Ureter (tissue), 1 donor: ENCODE data around the gene MAML3. TPM values are rescaled to one million over a fixed set of nuclear protein-coding genes. Genes with fewer than 3 reads are reported as not detected.

Experiments
- DNase-seq: peaks from one replicate; pipeline ENCODE4 v3.0.0-alpha.2; 2020; ENCODE audit warnings: low spot score
- total RNA-seq: library from RNA; stranded (reverse); gene quantifications from one replicate; pipeline ENCODE4 v1.2.4, GENCODE V29; 2023
- donor health status: DM: yes; HTN: yes; CAD: no.

Gene MAML3
- total RNA-seq, 1 donor from 2014 or later: 23.4 TPM

DNA sequence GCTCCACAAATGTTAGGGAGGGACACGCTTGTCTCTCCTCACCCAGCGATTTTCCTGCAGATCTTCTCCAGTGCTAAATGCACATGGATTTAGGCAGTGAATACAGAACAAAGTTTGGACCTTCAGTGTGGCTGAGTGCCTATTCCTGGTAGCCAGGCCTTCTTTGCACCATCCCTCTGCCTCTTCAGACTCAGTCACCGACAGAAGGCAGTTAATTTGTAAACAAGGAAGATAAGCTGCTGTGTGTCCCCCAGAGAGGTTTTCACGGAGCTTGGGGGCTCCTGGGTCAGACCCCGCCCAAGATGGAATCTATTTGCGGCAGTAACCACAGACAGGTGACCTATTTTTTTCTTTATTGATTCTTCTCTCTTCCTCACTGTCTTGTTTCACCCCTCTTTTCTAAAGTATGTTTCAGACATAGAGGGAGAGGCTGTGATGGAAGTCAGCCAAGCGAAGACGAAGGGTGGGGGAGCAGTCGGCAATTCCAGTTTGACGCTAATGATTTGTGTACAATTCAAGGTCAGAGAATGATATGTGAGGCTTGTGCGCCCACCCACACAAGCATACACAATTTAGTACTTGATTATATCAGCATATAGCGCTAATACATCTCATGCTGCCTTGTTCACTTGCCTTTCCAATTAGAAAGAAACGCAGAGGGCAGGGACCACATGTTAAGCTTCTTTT lies 287.6 kb downstream of the MAML3 start:
- no peak for DNase-seq

- no peak for DNase-seq
Observed at GRCh38 chr4:139865537-139865936, 288.4 kb downstream of the MAML3 start.

DNA sequence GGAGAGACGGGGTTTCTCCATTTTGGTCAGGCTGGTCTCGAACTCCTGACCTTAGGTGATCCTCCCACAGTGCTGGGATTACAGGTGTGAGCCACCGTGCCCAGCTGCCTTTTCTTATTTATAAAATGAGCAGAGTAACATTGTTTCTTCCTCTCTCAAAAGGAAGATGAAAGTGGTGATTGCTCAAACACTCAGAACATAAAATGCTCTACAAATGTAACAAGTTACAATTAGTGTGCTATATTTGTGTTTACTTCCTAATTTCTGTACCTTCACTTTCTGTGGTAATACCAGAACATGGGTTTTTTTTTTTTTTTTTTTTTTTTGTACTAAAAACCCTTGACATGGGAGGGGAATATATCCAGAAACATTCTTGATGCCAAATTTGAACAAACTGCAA lies 290.5 kb downstream of the MAML3 start:
- no peak for DNase-seq

- no peak for DNase-seq
Observed at GRCh38 chr4:139861471-139861870, 292.5 kb downstream of the MAML3 start.

DNA sequence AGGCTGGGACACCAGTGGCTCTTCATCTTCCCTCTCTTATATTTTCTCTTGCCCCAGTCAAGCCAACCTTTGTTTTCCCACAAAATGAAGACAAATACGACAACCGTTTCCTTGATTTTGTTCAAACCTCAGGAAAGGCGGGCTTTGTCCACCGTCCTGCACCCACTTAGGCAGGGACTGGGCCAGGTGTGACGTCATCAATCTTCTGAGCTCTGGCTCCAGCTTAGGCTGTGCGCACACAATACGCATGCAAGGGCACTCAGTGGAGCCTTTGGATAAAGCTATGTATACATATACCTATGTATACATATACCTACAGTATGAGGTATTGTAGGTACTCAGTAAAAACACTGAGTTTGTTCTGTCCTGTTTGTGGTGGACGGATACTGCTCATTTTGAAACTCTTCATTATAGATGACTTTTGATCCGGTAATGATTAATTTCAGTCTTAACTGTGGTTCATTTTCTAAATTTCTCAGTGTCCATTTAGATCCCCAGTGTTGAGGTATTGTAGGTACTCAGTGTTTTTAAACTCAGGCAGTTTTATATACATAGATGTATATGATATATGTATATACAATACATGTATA lies 293.5 kb downstream of the MAML3 start:
- no peak for DNase-seq

DNA sequence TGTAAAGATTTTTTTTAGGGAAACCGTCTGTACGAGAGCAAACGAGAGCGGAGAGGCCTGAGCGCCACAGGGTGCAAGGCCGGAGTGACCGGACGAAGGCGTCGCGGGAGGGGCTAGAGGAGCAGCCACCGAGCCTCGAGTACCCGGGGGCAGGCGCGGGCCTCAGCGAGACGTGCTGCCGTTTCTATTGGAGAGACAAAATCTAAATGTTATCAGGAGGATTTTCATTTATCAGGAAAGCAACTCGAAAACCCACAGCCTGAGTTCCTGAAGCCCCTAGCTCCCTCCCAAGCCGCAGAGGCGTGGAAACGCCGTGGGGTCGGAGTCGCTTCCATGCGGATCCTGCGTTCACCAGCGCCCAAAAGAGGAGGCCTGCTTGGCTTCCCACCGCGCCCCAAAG lies 294.1 kb downstream of the MAML3 start:
- DNase-seq: no peak

DNA sequence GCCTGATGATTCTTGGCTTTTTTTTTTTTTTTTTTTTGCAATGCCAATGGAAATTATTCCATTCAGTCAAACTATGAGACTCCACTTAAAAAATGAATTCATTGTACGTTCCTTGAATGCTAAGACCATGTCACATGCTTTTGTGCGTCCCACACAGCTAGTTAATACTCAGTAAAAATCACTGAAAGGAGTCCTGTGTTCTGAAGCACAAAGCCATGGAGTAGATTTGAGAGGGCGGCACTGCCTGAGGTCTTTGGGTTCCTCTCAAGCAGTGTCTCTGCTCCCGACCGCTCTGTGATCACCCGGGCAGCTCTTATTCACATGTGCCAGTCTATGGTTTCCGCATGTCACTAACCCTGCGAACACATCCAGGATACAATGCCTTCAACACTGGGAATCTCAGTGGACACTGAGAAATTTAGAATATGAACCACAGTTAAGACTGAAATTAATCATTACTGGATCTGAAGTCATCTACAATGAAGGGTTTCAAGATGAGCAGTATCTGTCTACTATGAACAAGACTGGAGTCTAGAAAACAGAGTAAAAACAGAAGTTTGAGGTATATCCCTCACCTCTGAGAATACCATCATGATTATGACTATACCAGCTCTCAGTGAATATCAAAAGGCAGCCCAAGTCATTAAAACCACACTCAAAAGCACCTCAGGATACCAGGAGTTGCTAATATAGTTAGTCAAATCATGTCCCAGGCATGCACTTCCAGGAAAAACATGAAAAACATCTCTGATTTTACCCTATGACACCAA lies 295.4 kb downstream of the MAML3 start:
- no peak for DNase-seq

GRCh38 chr4:139857977-139858376 lies 296.0 kb downstream of the MAML3 start:
- DNase-seq: no peak

GRCh38 chr4:139857021-139857420 lies 297.0 kb downstream of the MAML3 start:
- no peak for DNase-seq

DNA sequence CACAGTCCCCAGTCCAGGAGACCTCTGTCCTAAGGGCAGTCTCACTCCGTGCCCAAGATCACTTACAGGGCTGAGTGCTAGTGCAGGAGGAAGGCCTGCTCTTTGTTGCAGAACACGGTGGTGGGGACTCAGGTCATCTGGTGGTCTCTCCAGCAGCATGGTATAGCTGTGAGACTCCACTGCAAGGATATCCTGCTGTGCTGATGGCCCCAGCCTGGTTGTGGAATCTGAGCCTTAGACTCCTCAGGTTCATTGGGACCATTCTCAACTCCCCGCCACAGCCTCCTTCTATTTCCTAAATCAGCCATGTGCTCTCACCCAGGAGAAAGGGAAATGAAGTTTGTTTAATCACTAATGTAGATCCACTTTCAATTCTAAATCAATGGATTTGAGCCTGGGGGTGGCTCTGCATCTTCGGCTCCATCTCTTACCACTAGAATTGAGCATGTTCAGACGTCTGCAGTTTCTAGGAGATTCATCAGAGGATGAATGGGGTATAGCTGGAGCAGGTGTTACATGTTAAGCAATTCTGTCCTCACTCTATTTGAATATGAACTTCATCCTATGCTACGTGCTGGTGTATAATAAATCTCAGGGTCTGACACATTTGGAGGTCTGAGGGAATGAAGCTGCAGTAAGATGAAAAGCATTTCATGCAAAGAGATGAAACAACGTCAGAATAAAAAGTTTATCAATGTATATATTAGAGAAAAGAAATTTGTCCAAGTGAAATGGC lies 299.1 kb downstream of the MAML3 start:
- DNase-seq: no peak

DNA sequence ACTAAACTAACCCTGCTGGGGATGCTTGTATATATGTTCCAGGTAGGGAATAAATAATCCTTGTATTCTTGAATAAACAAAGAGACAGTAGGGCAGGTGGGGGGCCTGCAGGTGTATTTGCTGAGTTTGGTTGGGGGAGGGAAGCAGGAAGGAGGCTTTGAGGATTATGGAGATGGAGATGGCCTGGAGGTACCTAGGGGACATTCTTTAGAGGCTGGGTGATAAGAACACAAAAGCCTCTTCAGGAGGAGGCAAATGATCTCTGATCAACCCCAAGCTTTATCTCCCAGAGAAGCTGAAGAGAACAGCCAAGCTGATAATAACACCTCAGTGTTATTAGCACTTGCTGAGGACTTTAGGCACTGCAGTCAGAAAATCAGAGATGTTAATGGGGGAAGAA lies 300.7 kb downstream of the MAML3 start:
- DNase-seq: no peak

DNA sequence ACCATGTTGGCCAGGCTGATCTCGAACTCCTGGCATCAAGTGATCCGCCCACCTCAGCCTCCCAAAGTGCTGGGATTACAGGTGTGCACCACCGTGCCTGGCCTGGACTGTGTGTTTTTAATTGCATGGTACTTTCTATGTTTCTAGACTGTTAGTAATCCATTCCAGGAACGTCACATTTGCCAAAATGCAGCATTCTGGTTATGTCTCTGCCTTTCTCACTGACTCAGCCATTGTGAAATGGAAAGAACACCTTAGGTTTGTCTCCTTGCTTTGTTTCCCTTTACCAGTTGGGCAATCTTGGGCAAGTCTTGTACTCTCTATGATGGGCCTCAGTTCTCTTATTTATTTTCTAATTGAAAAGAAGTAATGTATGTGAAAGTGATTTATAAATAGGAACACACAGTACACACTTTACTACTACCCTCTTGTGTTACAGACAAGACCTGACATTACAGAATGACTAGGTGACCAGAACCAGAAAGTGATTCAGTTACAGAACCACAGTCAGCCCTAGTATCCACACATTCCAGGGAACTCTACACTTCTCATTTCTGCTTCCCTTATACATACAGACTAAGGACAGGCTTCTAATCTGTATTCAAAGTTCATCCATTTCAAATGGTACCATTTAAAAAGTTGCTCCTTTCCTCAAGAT lies 301.2 kb downstream of the MAML3 start:
- no peak for DNase-seq

DNA sequence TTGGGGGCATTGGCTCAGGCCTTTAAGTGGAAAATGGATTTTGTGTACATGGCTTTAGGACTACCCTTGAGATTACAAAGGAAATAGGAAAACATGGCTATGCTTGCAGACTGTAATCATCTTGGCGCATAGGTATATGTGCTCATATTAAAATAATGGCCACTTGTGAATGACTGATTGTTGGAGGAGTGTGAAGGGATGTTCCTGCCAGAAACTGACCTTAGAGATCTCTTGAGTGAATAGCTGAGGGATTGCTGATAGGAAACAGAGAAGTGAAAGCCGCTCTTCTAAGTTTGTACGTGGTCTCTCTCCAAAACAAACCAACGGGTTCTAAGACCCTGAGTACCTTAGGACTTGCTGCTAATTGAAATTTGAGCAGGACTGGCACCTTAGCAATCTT lies 302.3 kb downstream of the MAML3 start:
- no peak for DNase-seq

GRCh38 chr4:139851133-139851532 lies 302.9 kb downstream of the MAML3 start:
- DNase-seq: no peak

DNA sequence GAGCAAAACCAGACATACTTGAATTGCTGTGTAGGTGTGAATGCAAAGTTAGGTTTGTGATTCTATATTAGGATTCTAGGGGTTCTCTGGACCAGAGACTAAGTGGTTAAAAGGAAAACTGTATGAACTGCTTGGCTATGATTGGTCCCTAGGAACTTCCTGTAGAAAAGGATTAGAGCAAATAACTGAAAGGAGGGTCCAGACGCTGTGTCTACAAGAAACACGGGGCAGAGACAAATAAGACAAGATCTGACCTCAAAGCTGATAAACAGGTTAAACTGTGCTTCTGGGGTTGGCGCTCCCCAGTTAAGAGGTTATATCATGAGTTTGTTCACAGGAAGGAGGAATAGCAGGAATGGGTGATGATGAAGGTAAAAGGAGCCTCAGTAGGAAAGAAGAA lies 304.8 kb downstream of the MAML3 start:
- no peak for DNase-seq

DNA sequence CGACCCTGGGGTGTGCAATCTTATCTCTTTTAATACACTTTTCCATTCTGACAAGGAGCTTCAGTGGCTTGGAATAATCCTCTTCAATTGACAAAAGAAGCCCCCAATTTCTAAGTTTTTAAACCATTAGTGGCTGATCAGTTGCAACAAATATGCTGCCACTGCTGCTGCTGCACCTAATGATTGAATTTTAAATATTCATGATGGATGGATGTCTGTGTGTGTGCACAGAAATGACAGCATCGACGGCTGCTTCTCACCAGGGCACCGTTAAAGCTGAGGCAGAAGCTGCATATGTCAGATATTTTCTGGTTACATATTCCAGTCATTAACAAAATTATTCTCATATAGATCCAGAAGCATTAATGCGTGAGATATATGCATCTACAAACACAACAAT lies 306.0 kb downstream of the MAML3 start:
- DNase-seq: no peak

- DNase-seq: no peak
Observed at GRCh38 chr4:139847602-139848001, 306.4 kb downstream of the MAML3 start.

DNA sequence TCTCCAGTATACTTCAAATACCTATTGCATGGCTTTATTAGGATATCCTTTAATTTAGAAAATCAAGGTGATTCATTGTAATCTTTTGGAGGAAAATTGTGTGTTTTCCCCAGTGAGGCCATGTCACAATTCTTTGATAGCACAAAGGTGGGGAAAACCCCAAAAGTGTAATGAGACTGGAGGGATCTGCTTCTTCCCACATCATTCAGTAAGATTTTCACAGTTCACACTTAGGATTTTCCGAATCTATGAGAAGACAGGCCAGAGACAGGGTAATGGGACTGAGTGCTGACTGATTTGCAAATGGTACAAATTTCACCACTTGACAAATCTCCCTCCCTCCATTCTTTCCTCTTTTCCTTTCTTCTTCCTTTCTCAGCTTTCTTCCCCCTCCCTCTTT lies 307.2 kb downstream of the MAML3 start:
- DNase-seq: no peak

DNA sequence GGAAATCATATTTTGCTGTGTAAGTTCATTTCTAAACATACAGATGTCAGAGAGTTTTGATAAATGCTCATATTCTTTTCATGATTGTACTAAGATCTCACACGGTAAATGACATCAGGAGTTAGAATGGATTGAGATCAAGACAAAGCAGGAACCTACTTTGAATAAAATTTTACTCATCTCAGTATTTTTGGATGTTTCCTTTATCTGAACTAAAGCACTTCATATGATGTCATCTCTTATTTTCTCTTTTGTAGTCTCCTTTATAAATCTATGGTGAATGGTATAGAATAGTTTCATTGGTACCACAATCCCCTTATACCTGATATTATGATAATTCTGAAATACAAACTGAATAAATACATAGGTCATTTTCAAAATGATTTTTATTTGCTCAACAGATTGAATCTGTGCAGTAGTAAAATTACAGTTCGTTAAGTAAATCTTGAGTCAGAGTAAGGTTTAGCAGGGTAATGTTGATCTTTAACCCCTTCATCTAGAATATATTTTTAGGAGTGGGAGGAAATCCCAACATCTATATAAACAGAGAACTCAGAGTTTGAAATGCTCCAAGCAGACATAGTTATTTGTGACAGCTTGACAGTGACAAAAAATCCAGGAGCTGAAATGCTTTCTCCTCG lies 308.4 kb downstream of the MAML3 start:
- no peak for DNase-seq

DNA sequence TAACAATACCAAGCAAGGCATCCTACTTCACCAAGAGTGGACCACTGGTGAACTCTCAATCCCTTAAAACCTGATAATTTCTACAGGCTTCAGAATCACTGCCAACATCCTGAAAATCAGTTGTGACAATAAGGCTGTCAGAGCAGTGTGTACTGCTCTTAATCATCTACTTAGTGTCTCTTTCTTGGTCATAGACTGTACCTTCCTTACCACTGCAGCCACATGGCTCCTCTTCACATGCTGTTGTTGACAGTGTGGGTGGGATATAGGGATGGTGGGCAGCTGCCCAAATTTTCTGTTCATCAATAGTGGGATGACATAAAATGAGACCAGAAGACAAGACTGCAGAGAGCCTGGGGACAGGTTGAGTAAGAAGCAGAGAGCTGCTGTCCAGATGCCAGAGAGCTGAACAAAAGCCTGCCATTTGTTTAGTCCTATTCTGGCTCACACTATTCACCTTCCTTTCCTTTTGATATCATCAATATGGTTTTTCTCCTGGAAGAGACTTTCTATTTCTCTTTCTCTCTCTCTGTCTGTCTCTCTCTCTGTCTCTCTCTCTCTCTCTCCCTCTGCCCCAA lies 309.4 kb downstream of the MAML3 start:
- DNase-seq: no peak

DNA sequence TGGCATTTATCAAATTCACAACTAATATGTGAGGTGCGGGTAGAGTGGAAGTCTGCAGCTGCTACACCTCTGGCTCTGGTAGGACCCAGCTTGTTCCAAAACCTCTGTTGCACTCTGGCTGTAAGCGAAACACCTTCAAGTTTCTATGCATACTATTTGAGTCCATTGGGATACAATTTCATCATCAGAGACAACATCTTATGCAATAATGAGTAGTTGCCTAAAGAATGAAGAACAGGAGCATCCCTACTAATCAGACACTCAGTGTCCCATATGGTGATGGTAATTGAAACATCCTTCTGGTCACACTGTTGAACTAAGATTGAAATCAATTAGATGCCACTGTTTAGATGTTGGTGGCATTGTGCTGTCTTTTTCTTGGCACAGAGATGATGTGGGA lies 309.9 kb downstream of the MAML3 start:
- DNase-seq: no peak
